Measurements from ENCODE around the gene LNPEP.

DNA sequence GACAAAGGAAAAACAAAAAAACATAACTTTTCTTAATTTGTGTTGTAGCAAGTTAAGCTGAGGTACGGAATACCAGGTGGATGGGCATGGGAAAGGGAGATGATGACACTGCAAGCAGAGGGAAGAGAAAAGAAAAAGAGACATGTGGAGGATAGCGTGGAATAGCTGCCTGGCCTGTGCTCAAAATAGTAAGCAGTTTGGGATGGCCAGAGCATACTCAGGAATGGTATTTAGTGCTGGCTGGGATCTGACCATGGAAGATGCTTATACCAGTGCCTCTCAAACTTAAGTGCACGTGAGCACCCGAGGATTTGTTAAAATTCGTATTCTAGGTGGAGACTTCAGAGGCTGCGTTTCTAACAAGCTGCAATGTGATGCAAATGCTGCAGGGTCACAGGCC, 41.3 kb downstream of the LNPEP start:
- TF ChIP-seq MTA3 (IDR thresholded peaks at IDR 0.05; ENCODE audit: borderline replicate concordance, low read length) (no peak), ZNF274 (IDR thresholded peaks at IDR 0.05; ENCODE audit: insufficient read depth, insufficient read length) (no peak), MXI1 (IDR thresholded peaks at IDR 0.05; ENCODE audit: low read depth, low read length) (no peak), YBX1 (IDR thresholded peaks at IDR 0.05) (no peak)

Measured in GM12878 (cell line).